Measurements from ENCODE around the gene HNRNPH1.
"Not testable (repeated sequence)": the region's sequence is repeated elsewhere in the genome, so short reads cannot be mapped to it uniquely, and the experiment has no call there.

The HNRNPH1 gene

GRCh38 chr5:179623003-179623905 lies at the start of gene HNRNPH1:
TSS of gene HNRNPH1 (minus strand) at chr5:179623671. CDS start at chr5:179623133, 538 bp downstream.
- peak; percentile 98 for DNase-seq (ENCODE audit: low read depth in 2 of 2)

- no peak for DNase-seq (ENCODE audit: low read depth in 2 of 2)
These were observed 44.9 kb upstream of the HNRNPH1 start for GRCh38 chr5:179668391-179668790.

GRCh38 chr5:179661647-179662046 lies 38.2 kb upstream of the HNRNPH1 start:
- DNase-seq (ENCODE audit: low read depth in 2 of 2): not testable (repeated sequence)

GRCh38 chr5:179658179-179658856 lies 34.8 kb upstream of the HNRNPH1 start:
- DNase-seq (ENCODE audit: low read depth in 2 of 2): peak in 1 of 2 experiments; percentile 12

- not testable (repeated sequence) for DNase-seq (ENCODE audit: low read depth in 2 of 2)
These were observed 34.1 kb upstream of the HNRNPH1 start for GRCh38 chr5:179657302-179658178.

- not testable (repeated sequence) for DNase-seq (ENCODE audit: low read depth in 2 of 2)
These were observed 29.7 kb upstream of the HNRNPH1 start for GRCh38 chr5:179653135-179653534.

- DNase-seq (ENCODE audit: low read depth in 2 of 2): not testable (repeated sequence)
These were observed 26.8 kb upstream of the HNRNPH1 start for GRCh38 chr5:179650245-179650644.

- DNase-seq (ENCODE audit: low read depth in 2 of 2): not testable (repeated sequence)
These were observed 25.8 kb upstream of the HNRNPH1 start for GRCh38 chr5:179649166-179649703.

- DNase-seq (ENCODE audit: low read depth in 2 of 2): no peak
These were observed 24.9 kb upstream of the HNRNPH1 start for GRCh38 chr5:179648410-179648809.

GRCh38 chr5:179644766-179645165 lies 21.3 kb upstream of the HNRNPH1 start:
- DNase-seq (ENCODE audit: low read depth in 2 of 2): not testable (repeated sequence)

GRCh38 chr5:179643141-179643920 lies 19.9 kb upstream of the HNRNPH1 start:
- not testable (repeated sequence) for DNase-seq (ENCODE audit: low read depth in 2 of 2)

GRCh38 chr5:179642626-179643025 lies 19.2 kb upstream of the HNRNPH1 start:
- DNase-seq (ENCODE audit: low read depth in 2 of 2): not testable (repeated sequence)

GRCh38 chr5:179641745-179642144 lies 18.3 kb upstream of the HNRNPH1 start:
- not testable (repeated sequence) for DNase-seq (ENCODE audit: low read depth in 2 of 2)

- not testable (repeated sequence) for DNase-seq (ENCODE audit: low read depth in 2 of 2)
These were observed 15.8 kb upstream of the HNRNPH1 start for GRCh38 chr5:179639296-179639695.

GRCh38 chr5:179634370-179635172 lies 11.1 kb upstream of the HNRNPH1 start:
- DNase-seq (ENCODE audit: low read depth in 2 of 2): not testable (repeated sequence)

- DNase-seq (ENCODE audit: low read depth in 2 of 2): not testable (repeated sequence)
These were observed 10.3 kb upstream of the HNRNPH1 start for GRCh38 chr5:179633501-179634369.

GRCh38 chr5:179624841-179625271 lies 1.4 kb upstream of the HNRNPH1 start:
- no peak for DNase-seq (ENCODE audit: low read depth in 2 of 2)

GRCh38 chr5:179623906-179624741 lies 653 bp upstream of the HNRNPH1 start:
- peak in 1 of 2 experiments; percentile 24 for DNase-seq (ENCODE audit: low read depth in 2 of 2)

Measured in fibroblast of skin of left biceps (primary cell).